KMS-11 (cell line): ENCODE measurements around the gene CLIP3.
A peak's percentile ranks its signal among the peaks of the same experiment; 100 is the strongest.
"Not testable (repeated sequence)": the region's sequence is repeated elsewhere in the genome, so short reads cannot be mapped to it uniquely, and the experiment has no call there.

ENCODE experiments used
- H2AFZ ChIP-seq: fragments of 200-600 bp; sonication (generic); 2 replicates; pipeline ENCODE4 v1.6.1; 2016; ENCODE audit warnings: antibody characterized with exemption, mixed run types, low read depth
- H3K27ac ChIP-seq: fragments of 200-600 bp; sonication (generic); 2 replicates; pipeline ENCODE4 v1.6.1; 2016; ENCODE audit warnings: mild to moderate bottlenecking, mixed run types
- H3K27me3 ChIP-seq: fragments of 200-600 bp; sonication (generic); 2 replicates; pipeline ENCODE4 v1.6.1; 2017; ENCODE audit warnings: mild to moderate bottlenecking, low read depth, mixed run types, moderate library complexity; ENCODE audit not compliant: insufficient read depth
- H3K36me3 ChIP-seq: fragments of 200-600 bp; sonication (generic); 2 replicates; pipeline ENCODE4 v1.6.1; 2017; ENCODE audit warnings: mild to moderate bottlenecking, mixed run types; ENCODE audit not compliant: insufficient read depth
- H3K4me1 ChIP-seq: fragments of 200-600 bp; sonication (generic); 2 replicates; pipeline ENCODE4 v1.6.1; 2016; ENCODE audit warnings: mild to moderate bottlenecking, low read depth, mixed run types; ENCODE audit not compliant: poor library complexity, severe bottlenecking
- H3K4me2 ChIP-seq: fragments of 200-600 bp; sonication (generic); 2 replicates; pipeline ENCODE4 v1.7.0; 2016; ENCODE audit warnings: mild to moderate bottlenecking, mixed run types
- H3K4me3 ChIP-seq: fragments of 200-600 bp; sonication (generic); IDR thresholded peaks from 2 replicates; pipeline ENCODE4 v1.6.1; 2017; ENCODE audit warnings: low read depth, low read length, mixed read lengths; ENCODE audit not compliant: insufficient read depth
- H3K79me2 ChIP-seq: fragments of 200-600 bp; sonication (generic); 2 replicates; pipeline ENCODE4 v1.6.1; 2016; ENCODE audit warnings: low read depth, mixed run types; ENCODE audit not compliant: insufficient read depth
- H3K9ac ChIP-seq: fragments of 200-600 bp; sonication (generic); 2 replicates; pipeline ENCODE4 v1.6.1; 2016; ENCODE audit warnings: mild to moderate bottlenecking, mixed run types
- H4K20me1 ChIP-seq: fragments of 200-600 bp; sonication (generic); 2 replicates; pipeline ENCODE4 v1.6.1; 2016; ENCODE audit warnings: mild to moderate bottlenecking, mixed run types; ENCODE audit not compliant: insufficient read depth
- CTCF ChIP-seq: fragments of 200-600 bp; sonication (generic); conservative IDR thresholded peaks from 2 replicates; pipeline ENCODE4 v1.6.1; 2017; ENCODE audit warnings: low read depth, mild to moderate bottlenecking, antibody characterized with exemption, low read length, moderate library complexity, mixed read lengths

Gene CLIP3

DNA sequence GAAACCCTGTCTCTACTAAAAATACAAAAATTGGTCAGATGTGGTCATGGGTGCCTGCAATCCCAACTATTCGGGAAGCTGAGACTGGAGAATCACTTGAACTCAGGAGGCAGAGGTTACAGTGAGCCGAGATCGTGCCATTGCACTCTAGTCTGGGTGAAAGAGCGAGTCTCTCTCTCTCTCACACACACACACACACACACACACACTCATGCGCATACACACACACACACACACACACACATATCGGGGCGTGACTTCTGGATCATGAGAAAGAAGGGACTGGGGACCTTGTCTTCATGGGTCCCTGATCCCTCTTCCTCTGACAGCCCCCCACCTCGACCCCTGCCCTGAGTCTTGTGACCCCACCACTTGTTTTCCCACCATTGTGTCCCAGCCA lies 49.5 kb downstream of the CLIP3 start:
- Histone ChIP-seq H3K27ac (no peak overlapping the region), H2AFZ (no peak overlapping the region)
- no peak for TF ChIP-seq CTCF

GRCh38 chr19:35980997-35981396 lies 51.7 kb downstream of the CLIP3 start:
- peaks cover 56% of the 10 kb centered on the region for H3K27me3 ChIP-seq
- not testable (repeated sequence) for H4K20me1 ChIP-seq, H3K9ac ChIP-seq, H2AFZ ChIP-seq, H3K79me2 ChIP-seq, H3K4me3 ChIP-seq, H3K4me2 ChIP-seq, H3K36me3 ChIP-seq, H3K4me1 ChIP-seq, H3K27ac ChIP-seq

More for the DNA sequence above, 49.5 kb downstream of the CLIP3 start:
- Histone ChIP-seq H3K27me3 (peaks cover 62% of the 10 kb centered on the region), H4K20me1 (no peaks in the 10 kb centered on the region), H3K4me2 (no peak overlapping the region), H3K79me2 (no peaks in the 10 kb centered on the region), H3K36me3 (no peaks in the 10 kb centered on the region), H3K9ac (no peak overlapping the region), H3K4me3 (no peak overlapping the region), H3K4me1 (no peaks in the 10 kb centered on the region)

- Histone ChIP-seq H4K20me1 (no peaks in the 10 kb centered on the region), H3K4me2 (no peak overlapping the region), H3K4me3 (no peak overlapping the region), H3K27me3 (peaks cover 58% of the 10 kb centered on the region), H2AFZ (no peak overlapping the region), H3K27ac (no peak overlapping the region), H3K36me3 (no peaks in the 10 kb centered on the region), H3K79me2 (no peaks in the 10 kb centered on the region), H3K9ac (no peak overlapping the region), H3K4me1 (no peaks in the 10 kb centered on the region)
- TF ChIP-seq CTCF = no peak
These were observed 53.8 kb downstream of the CLIP3 start for GRCh38 chr19:35978832-35979365.

DNA sequence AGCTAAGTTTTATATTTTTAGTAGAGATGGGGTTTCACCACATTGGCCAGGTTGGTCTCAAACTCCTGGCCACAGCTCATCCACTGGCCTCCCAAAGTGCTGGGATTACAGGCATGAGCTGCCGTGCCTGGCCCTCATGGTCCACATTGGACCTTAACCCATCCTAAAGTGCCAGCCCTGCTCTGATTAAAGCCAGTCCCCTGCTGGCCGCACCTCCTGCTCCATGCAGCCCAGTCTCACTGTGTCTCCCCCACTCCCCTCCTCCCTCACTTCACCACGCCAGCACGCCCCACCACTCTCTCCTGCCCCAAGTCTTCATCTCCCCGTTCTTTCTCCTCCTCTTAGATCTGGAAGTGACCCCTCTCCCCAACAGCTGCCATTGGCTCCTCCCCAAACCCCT lies 54.4 kb downstream of the CLIP3 start:
- Histone ChIP-seq H3K36me3 (no peaks in the 10 kb centered on the region), H2AFZ (no peak overlapping the region), H3K27me3 (peaks cover 64% of the 10 kb centered on the region), H3K79me2 (no peaks in the 10 kb centered on the region), H3K4me2 (no peak overlapping the region), H3K9ac (no peak overlapping the region), H3K4me3 (no peak overlapping the region), H3K27ac (no peak overlapping the region), H4K20me1 (no peaks in the 10 kb centered on the region), H3K4me1 (no peaks in the 10 kb centered on the region)
- TF ChIP-seq CTCF = no peak

DNA sequence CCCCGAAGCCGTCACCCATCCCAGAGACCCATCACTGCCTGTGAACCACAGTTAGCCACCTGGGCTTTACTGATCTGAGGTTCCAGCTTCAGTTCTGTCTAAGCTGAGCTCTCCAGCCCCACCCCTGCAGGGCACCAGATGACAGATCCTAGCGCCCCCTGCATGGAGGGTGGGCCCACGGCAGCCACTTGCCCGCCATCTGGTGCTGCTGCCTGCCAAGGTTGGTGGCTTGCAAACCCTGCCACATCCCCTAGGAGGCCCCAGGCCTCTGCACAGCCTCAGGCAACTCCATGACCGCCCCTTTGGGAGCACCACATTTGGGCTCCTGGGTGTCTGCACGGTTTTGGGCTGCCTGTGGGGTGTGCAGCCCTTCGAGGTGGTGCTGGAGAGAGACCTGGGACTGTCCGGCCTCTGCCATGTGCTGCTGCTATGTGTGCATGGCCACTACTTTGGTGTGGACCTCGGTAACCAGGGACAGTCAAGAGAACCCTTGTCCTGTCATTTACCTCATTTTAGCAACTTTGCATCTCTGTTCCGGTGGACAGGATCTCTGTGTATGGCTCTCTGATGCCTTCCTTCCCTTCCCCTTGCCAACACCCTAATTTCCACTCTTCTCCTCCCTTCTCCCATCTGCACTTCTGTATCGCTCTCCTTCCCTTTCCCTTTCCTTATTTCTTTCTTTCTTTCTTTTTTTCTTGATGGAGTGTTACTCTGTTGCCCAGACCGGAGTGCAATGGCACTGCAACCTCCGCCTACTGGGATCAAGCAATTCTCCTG lies 55.0 kb downstream of the CLIP3 start:
- no peaks in the 10 kb centered on the region for H3K4me1 ChIP-seq
- no peaks in the 10 kb centered on the region for H4K20me1 ChIP-seq
- no peak overlapping the region for H3K9ac ChIP-seq
- H3K36me3 ChIP-seq = no peaks in the 10 kb centered on the region
- no peaks in the 10 kb centered on the region for H3K79me2 ChIP-seq
- no peak overlapping the region for H3K27ac ChIP-seq
- 0 out of 2 replicates have a peak, but pooled peaks have one; percentile 27 for TF ChIP-seq CTCF
- peaks cover 60% of the 10 kb centered on the region for H3K27me3 ChIP-seq
- H3K4me3 ChIP-seq = no peak overlapping the region
- H2AFZ ChIP-seq = no peak overlapping the region
- no peak overlapping the region for H3K4me2 ChIP-seq
